ENCODE results near the gene CSE1L. TPM values are rescaled to one million over a fixed set of nuclear protein-coding genes. Genes with fewer than 3 reads are reported as not detected.

CSE1L gene
- total and polyA plus RNA-seq, 2 experiments from 2014 or later: 34.3 to 54.9 TPM

- H4K20me1 ChIP-seq (ENCODE audit: insufficient read depth, poor library complexity, severe bottlenecking): no peaks in the 10 kb centered on the region
- WGBS (ENCODE audit: low lambda C conversion rate, missing lambda C conversion rate): 98% methylated on average over 3 of the region's 3 CpGs
- H3K36me3 ChIP-seq (replicated peaks; ENCODE audit: insufficient read depth, low read depth): no peaks in the 10 kb centered on the region
Observed at GRCh38 chr20:49118307-49118706, 72.2 kb downstream of the CSE1L start.

DNA sequence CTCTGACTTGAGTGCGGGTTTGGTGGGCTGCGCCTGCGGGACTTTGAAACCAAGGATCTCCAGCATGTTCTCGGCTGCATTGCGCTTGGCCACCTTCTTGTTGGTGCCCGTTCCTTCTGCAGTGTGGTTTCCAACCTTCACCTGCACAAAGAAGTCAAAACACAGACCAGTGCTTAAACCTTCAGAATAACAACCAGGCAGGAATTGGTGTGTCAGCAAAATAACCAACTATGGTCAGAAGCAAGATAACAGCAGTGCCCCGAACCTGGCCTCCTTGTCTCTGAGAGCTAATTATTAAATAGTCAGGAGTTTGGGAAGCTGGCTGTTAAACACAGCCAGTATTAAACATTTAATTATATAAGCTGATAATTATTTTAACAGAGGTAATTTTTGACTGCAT, 73.9 kb downstream of the CSE1L start:
- H3K4me3 ChIP-seq: no peak overlapping the region
- no peak overlapping the region for H3K4me2 ChIP-seq
- no peak overlapping the region for H2AFZ ChIP-seq
- H3K27ac ChIP-seq: no peak overlapping the region
- no peak for TF ChIP-seq CTCF (IDR thresholded peaks at IDR 0.05; ENCODE audit: poor library complexity)
- TF ChIP-seq EZH2 (IDR thresholded peaks at IDR 0.05; ENCODE audit: borderline replicate concordance): no peak
- no peak for TF ChIP-seq EZH2phosphoT487 (IDR thresholded peaks at IDR 0.05; ENCODE audit: low read depth, severe bottlenecking, unreplicated experiment)
- H3K27me3 ChIP-seq: no peaks in the 10 kb centered on the region
- no peaks in the 10 kb centered on the region for H4K20me1 ChIP-seq (ENCODE audit: insufficient read depth, poor library complexity, severe bottlenecking)
- H3K9me3 ChIP-seq (ENCODE audit: low read depth): no peaks in the 10 kb centered on the region
- H3K79me2 ChIP-seq: peaks cover 9% of the 10 kb centered on the region
- H3K36me3 ChIP-seq (replicated peaks; ENCODE audit: insufficient read depth, low read depth): no peaks in the 10 kb centered on the region
- DNase-seq (ENCODE audit: low spot score): peak; percentile 44
- peaks cover 3% of the 10 kb centered on the region for H3K4me1 ChIP-seq (ENCODE audit: insufficient read depth)
- H3K9me2 ChIP-seq (replicated peaks; ENCODE audit: insufficient read depth): no peaks in the 10 kb centered on the region
- 90% methylated on average over 7 of the region's 7 CpGs for WGBS (ENCODE audit: low lambda C conversion rate, missing lambda C conversion rate)

More at GRCh38 chr20:49118307-49118706, 72.2 kb downstream of the CSE1L start:
- Histone ChIP-seq H3K4me2 (no peak overlapping the region), H3K27me3 (no peaks in the 10 kb centered on the region), H2AFZ (no peak overlapping the region), H3K4me3 (no peak overlapping the region), H3K27ac (no peak overlapping the region), H3K79me2 (peaks cover 6% of the 10 kb centered on the region), H3K4me1 (ENCODE audit: insufficient read depth) (peaks cover 3% of the 10 kb centered on the region), H3K9me2 (replicated peaks; ENCODE audit: insufficient read depth) (no peaks in the 10 kb centered on the region), H3K9me3 (ENCODE audit: low read depth) (no peaks in the 10 kb centered on the region)
- TF ChIP-seq EZH2 (IDR thresholded peaks at IDR 0.05; ENCODE audit: borderline replicate concordance): no peak
- no peak for TF ChIP-seq CTCF (IDR thresholded peaks at IDR 0.05; ENCODE audit: poor library complexity)
- TF ChIP-seq EZH2phosphoT487 (IDR thresholded peaks at IDR 0.05; ENCODE audit: low read depth, severe bottlenecking, unreplicated experiment): no peak
- no peak for DNase-seq (ENCODE audit: low spot score)

- Histone ChIP-seq H3K36me3 (replicated peaks; ENCODE audit: insufficient read depth, low read depth) (no peaks in the 10 kb centered on the region), H3K27ac (no peak overlapping the region), H3K79me2 (peaks cover 11% of the 10 kb centered on the region), H3K27me3 (no peaks in the 10 kb centered on the region), H3K4me2 (no peak overlapping the region), H3K9me3 (ENCODE audit: low read depth) (no peaks in the 10 kb centered on the region), H3K9me2 (replicated peaks; ENCODE audit: insufficient read depth) (no peaks in the 10 kb centered on the region), H3K4me1 (ENCODE audit: insufficient read depth) (peaks cover 3% of the 10 kb centered on the region), H3K4me3 (no peak overlapping the region), H4K20me1 (ENCODE audit: insufficient read depth, poor library complexity, severe bottlenecking) (no peaks in the 10 kb centered on the region), H2AFZ (no peak overlapping the region)
- WGBS (ENCODE audit: low lambda C conversion rate, missing lambda C conversion rate): 95% methylated on average over 13 of the region's 13 CpGs
- DNase-seq (ENCODE audit: low spot score): no peak
- no peak for TF ChIP-seq EZH2phosphoT487 (IDR thresholded peaks at IDR 0.05; ENCODE audit: low read depth, severe bottlenecking, unreplicated experiment)
- no peak for TF ChIP-seq CTCF (IDR thresholded peaks at IDR 0.05; ENCODE audit: poor library complexity)
- no peak for TF ChIP-seq EZH2 (IDR thresholded peaks at IDR 0.05; ENCODE audit: borderline replicate concordance)
Observed at GRCh38 chr20:49122920-49123319, 76.8 kb downstream of the CSE1L start.

DNA sequence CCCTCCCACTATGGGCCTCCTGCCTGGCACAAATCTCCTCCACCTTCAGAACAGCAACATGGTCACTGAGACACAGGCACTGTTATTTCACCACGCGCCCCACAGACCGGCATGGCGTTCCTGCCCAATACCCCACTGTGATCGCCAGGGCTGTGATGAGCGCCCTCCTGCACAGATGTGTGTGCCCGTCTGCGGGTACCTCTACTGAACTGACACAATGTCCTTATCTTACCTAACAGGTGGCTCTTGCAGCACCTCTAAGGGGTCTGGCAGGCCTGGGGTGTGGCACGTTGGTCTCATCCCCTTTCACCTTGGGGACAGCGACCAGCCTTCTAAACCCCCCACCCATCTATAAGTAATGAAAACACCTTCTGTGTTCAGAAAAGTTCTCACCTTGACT, 77.9 kb downstream of the CSE1L start:
- 98% methylated on average over 10 of the region's 10 CpGs for WGBS (ENCODE audit: low lambda C conversion rate, missing lambda C conversion rate)
- Histone ChIP-seq H3K27me3 (no peaks in the 10 kb centered on the region), H3K9me2 (replicated peaks; ENCODE audit: insufficient read depth) (no peaks in the 10 kb centered on the region), H3K36me3 (replicated peaks; ENCODE audit: insufficient read depth, low read depth) (no peaks in the 10 kb centered on the region), H2AFZ (no peak overlapping the region), H3K4me2 (no peak overlapping the region), H3K4me1 (ENCODE audit: insufficient read depth) (peaks cover 3% of the 10 kb centered on the region), H4K20me1 (ENCODE audit: insufficient read depth, poor library complexity, severe bottlenecking) (no peaks in the 10 kb centered on the region), H3K27ac (no peak overlapping the region), H3K79me2 (peaks cover 17% of the 10 kb centered on the region), H3K9me3 (ENCODE audit: low read depth) (no peaks in the 10 kb centered on the region), H3K4me3 (no peak overlapping the region)
- TF ChIP-seq EZH2phosphoT487 (IDR thresholded peaks at IDR 0.05; ENCODE audit: low read depth, severe bottlenecking, unreplicated experiment): no peak
- no peak for TF ChIP-seq EZH2 (IDR thresholded peaks at IDR 0.05; ENCODE audit: borderline replicate concordance)
- no peak for TF ChIP-seq CTCF (IDR thresholded peaks at IDR 0.05; ENCODE audit: poor library complexity)
- DNase-seq (ENCODE audit: low spot score): no peak
